Panc1 (cell line): ENCODE results near the gene MCF2L2. TPM values are rescaled to one million over a fixed set of nuclear protein-coding genes. Genes with fewer than 3 reads are reported as not detected.
A peak's percentile ranks its signal among the peaks of the same experiment; 100 is the strongest.

ENCODE experiments used
- ATAC-seq: fragments of 200-7000 bp; cut with Tn5 transposase; 2 replicates; pipeline ENCODE4 v1.9.1; 2020; ENCODE audit warnings: mild to moderate bottlenecking, moderate library complexity
- BruUV-seq: library from RNA; stranded (reverse); fragments of 400-500 nt; replicated peaks from 2 replicates; lab custom pipeline; 2021; lab: Mats Ljungman, UMichigan
- CTCF ChIA-PET: fragments of 300-600 bp; sonication (Branson Sonifier 250); formaldehyde crosslinking; loops from one replicate; lab custom pipeline; 2022; ENCODE audit warnings: antibody characterized with exemption; lab: Charles Lee
- POLR2A ChIA-PET: fragments of 300-600 bp; sonication (Branson Sonifier 250); formaldehyde crosslinking; loops from one replicate; lab custom pipeline; 2022; ENCODE audit warnings: antibody characterized with exemption; lab: Charles Lee
- DNase-seq: peaks from one replicate; pipeline ENCODE4 v3.0.0-alpha.2; 2010; ENCODE audit warnings: low read depth, low spot score
- H3K27ac ChIP-seq: 2 replicates; pipeline ENCODE4 v1.5.1; 2011; ENCODE audit warnings: mild to moderate bottlenecking, low read length, inconsistent platforms
- H3K27me3 ChIP-seq: fragments of 200-500 bp; sonication (Bioruptor generic); 2 replicates; pipeline ENCODE4 v1.6.0; 2014; ENCODE audit warnings: low read length, inconsistent platforms; ENCODE audit not compliant: control insufficient read depth, insufficient read depth
- H3K36me3 ChIP-seq: fragments of 200-500 bp; sonication (Bioruptor generic); 2 replicates; pipeline ENCODE4 v1.5.1; 2014; ENCODE audit warnings: inconsistent platforms, mild to moderate bottlenecking, low read length, moderate library complexity; ENCODE audit not compliant: control insufficient read depth, insufficient read depth
- H3K4me1 ChIP-seq: 2 replicates; pipeline ENCODE4 v1.5.1; 2011; ENCODE audit warnings: inconsistent platforms, mild to moderate bottlenecking, low read length, moderate library complexity; ENCODE audit not compliant: control insufficient read depth, insufficient read depth
- H3K4me3 ChIP-seq, 2 experiments: 2 replicates each; pipeline ENCODE4 v1.5.1; 2011 to 2012; ENCODE audit warnings: low read depth in 2 of 2, low read length in 2 of 2, mild to moderate bottlenecking in 2 of 2, inconsistent platforms in 1 of 2, moderate library complexity in 1 of 2
- H3K9me3 ChIP-seq: fragments of 200-500 bp; sonication (Bioruptor generic); 2 replicates; pipeline ENCODE4 v1.5.1; 2014; ENCODE audit warnings: low read depth, mild to moderate bottlenecking, inconsistent platforms, low read length, moderate library complexity; ENCODE audit not compliant: control insufficient read depth, insufficient read depth
- POLR2AphosphoS5 ChIP-seq: IDR thresholded peaks from 2 replicates; pipeline ENCODE4 v1.6.1; 2012; ENCODE audit warnings: mild to moderate bottlenecking, low read depth, low read length, moderate library complexity
- REST ChIP-seq, 2 experiments: IDR thresholded peaks; 2 replicates each; pipeline ENCODE4 v1.6.1; 2011 to 2012; ENCODE audit warnings: low read depth in 2 of 2, control low read depth in 1 of 2, low read length in 1 of 2, mild to moderate bottlenecking in 1 of 2, moderate library complexity in 1 of 2; ENCODE audit not compliant: insufficient read depth in 1 of 2
- SIN3A ChIP-seq: IDR thresholded peaks from 2 replicates; pipeline ENCODE4 v1.6.1; 2012; ENCODE audit warnings: low read depth, mild to moderate bottlenecking, low read length, moderate library complexity, borderline replicate concordance; ENCODE audit not compliant: insufficient read depth
- TCF7L2 ChIP-seq: IDR thresholded peaks from 2 replicates; pipeline ENCODE4 v1.6.1; 2011; ENCODE audit warnings: mild to moderate bottlenecking, low read depth, low read length, inconsistent platforms
- in situ Hi-C: cut with HindIII; loops from 2 replicates; pipeline ENCODE4 v1.10.0; 2016; ENCODE audit warnings: low sequenced_read_pairs, low pct_unique_long_range_greater_than_20kb
- intact Hi-C: fragments of 100-400 bp; cut with micrococcal nuclease; formaldehyde crosslinking; loops from one replicate; pipeline ENCODE4 v1.10.0; 2022; ENCODE audit not compliant: unreplicated experiment
- total RNA-seq: library from RNA; stranded (reverse); gene quantifications from one replicate; pipeline ENCODE4 v1.2.1, GENCODE V29; 2021; ENCODE audit not compliant: unreplicated experiment
- TF ChIP-seq, protein P1 (sequence below): fragments of 450-650 bp; IDR thresholded peaks from 2 replicates; pipeline ENCODE4 v1.5.1; 2017; ENCODE audit warnings: mild to moderate bottlenecking

Gene MCF2L2
- total RNA-seq, 1 experiment from 2014 or later: 1.0 TPM

GRCh38 chr3:183447206-183448001 is 19.0 kb upstream of the MCF2L2 start:
- CTCF ChIA-PET: no interaction called here
- H3K9me3 ChIP-seq: peaks cover 28% of the 10 kb centered on the region; the same call in 1 of the 2 replicates
- intact Hi-C loops (no loop called here), in situ Hi-C loops (no loop called here)
- peak overlapping the region; percentile 91 for H3K27ac ChIP-seq
- POLR2A ChIA-PET: no interaction called here
- peak overlapping the region; percentile 80 to 89 for H3K4me3 ChIP-seq
- peak; percentile 98 for ATAC-seq
- TF ChIP-seq REST (IDR thresholded peaks at IDR 0.05; ENCODE audit: insufficient read depth in 1 of 2, low read depth in 2 of 2, low read length in 1 of 2) (0 out of 4 replicates have a peak, but pooled peaks of 1 of the 2 experiments have one; percentile 35), POLR2AphosphoS5 (peak; percentile 63), SIN3A (0 out of 2 replicates have a peak, but pooled peaks have one; percentile 64)
- TF ChIP-seq, protein P1, sequence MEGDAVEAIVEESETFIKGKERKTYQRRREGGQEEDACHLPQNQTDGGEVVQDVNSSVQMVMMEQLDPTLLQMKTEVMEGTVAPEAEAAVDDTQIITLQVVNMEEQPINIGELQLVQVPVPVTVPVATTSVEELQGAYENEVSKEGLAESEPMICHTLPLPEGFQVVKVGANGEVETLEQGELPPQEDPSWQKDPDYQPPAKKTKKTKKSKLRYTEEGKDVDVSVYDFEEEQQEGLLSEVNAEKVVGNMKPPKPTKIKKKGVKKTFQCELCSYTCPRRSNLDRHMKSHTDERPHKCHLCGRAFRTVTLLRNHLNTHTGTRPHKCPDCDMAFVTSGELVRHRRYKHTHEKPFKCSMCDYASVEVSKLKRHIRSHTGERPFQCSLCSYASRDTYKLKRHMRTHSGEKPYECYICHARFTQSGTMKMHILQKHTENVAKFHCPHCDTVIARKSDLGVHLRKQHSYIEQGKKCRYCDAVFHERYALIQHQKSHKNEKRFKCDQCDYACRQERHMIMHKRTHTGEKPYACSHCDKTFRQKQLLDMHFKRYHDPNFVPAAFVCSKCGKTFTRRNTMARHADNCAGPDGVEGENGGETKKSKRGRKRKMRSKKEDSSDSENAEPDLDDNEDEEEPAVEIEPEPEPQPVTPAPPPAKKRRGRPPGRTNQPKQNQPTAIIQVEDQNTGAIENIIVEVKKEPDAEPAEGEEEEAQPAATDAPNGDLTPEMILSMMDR: no peak
- H3K36me3 ChIP-seq: no peaks in the 10 kb centered on the region
- peaks cover 2% of the 10 kb centered on the region; the same call in 1 of the 2 replicates for H3K27me3 ChIP-seq
- H3K4me1 ChIP-seq: peaks cover 18% of the 10 kb centered on the region
- BruUV-seq: no TSS peak
- peak; percentile 76 for DNase-seq

- Histone ChIP-seq H3K4me1 (peaks cover 18% of the 10 kb centered on the region), H3K27me3 (peaks cover 2% of the 10 kb centered on the region; the same call in 1 of the 2 replicates), H3K9me3 (peaks cover 28% of the 10 kb centered on the region; the same call in 1 of the 2 replicates), H3K27ac (peak overlapping the region; percentile 91), H3K36me3 (no peaks in the 10 kb centered on the region), H3K4me3 (peak overlapping the region; percentile 80 to 89)
- POLR2A ChIA-PET: no interaction called here
- intact Hi-C loops (no loop called here), in situ Hi-C loops (no loop called here)
- no peak for ATAC-seq
- no peak for TF ChIP-seq SIN3A
- TF ChIP-seq, protein P1: no peak
- no peak for TF ChIP-seq TCF7L2
- TF ChIP-seq REST (IDR thresholded peaks at IDR 0.05; ENCODE audit: insufficient read depth in 1 of 2, low read depth in 2 of 2, low read length in 1 of 2): no peak
- TF ChIP-seq POLR2AphosphoS5: no peak
- CTCF ChIA-PET: no interaction called here
- BruUV-seq: no TSS peak
- DNase-seq: no peak
Measured at GRCh38 chr3:183446838-183447205, 18.4 kb upstream of the MCF2L2 start.
